PFSK-1 (cell line): ENCODE data around the gene ANO3.

ENCODE experiments used
- FOXP2 ChIP-seq: optimal IDR thresholded peaks from 2 replicates; pipeline ENCODE3; 2011; ENCODE audit warnings: borderline replicate concordance, control low read depth, inconsistent platforms; ENCODE audit not compliant: insufficient read depth; ENCODE audit errors: extremely low read length, extremely low read depth
- POLR2AphosphoS5 ChIP-seq: IDR thresholded peaks from 2 replicates; pipeline ENCODE4 v1.6.1; 2012; ENCODE audit warnings: low read depth, mild to moderate bottlenecking, control low read depth, low read length, moderate library complexity
- REST ChIP-seq, 2 experiments: IDR thresholded peaks; 2 replicates each; pipeline versions ENCODE4 v1.6.1 to v1.8.0; 2011 to 2012; ENCODE audit warnings: low read depth in 2 of 2, low read length in 2 of 2, control low read depth in 1 of 2, inconsistent platforms in 1 of 2, mild to moderate bottlenecking in 1 of 2, moderate library complexity in 1 of 2; ENCODE audit not compliant: insufficient read depth in 1 of 2
- SIN3A ChIP-seq: IDR thresholded peaks from 2 replicates; pipeline ENCODE4 v1.6.1; 2012; ENCODE audit warnings: mild to moderate bottlenecking, low read length, moderate library complexity, borderline replicate concordance; ENCODE audit not compliant: insufficient read depth
- TAF1 ChIP-seq: IDR thresholded peaks from 2 replicates; pipeline ENCODE4 v1.6.1; 2012; ENCODE audit warnings: low read length, control low read depth, borderline replicate concordance; ENCODE audit not compliant: insufficient read depth

DNA sequence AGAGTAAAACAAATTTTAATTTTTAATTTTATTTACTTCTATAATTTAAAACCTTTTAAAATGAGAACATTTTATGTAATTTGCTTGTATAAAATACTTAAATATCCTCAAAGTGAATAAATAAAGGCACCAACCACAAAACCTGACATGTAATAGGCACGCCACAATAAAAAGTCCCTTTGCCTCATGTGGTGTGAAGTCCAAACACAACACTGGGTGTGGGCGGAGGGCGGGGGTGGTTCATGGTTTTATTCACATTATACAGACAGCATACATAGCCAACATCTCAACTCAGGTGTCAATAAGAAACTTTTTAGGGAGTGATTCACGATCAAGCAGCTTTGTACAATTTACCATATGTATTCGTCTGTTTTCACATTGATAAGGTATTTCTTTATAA lies 107.9 kb downstream of the ANO3 start:
- TF ChIP-seq POLR2AphosphoS5 = no peak
- TF ChIP-seq SIN3A = no peak
- no peak for TF ChIP-seq REST (IDR thresholded peaks at IDR 0.05; ENCODE audit: insufficient read depth in 1 of 2, low read depth in 2 of 2, low read length in 2 of 2)
- no peak for TF ChIP-seq FOXP2
- TF ChIP-seq TAF1 = no peak
